ENCODE results near the gene MTMR4.

DNA sequence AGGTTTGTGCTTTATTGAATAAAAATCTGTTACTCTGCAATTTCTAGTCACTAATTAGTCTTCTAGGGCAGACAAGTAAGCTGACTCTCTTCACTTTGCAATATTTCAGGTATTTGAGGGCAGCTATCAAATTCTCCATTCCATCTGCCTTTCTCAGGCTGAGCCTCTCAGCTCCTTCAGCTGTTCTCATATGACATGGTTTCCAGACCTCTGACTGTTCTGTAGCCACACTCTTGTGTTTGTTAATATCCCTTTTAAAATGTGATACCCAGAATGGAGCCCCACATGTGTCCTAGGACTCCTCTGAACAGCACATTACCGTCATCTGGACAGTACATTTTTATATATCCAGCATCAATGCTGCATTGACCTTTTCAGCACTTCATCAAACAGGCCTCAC is 46.1 kb upstream of the MTMR4 start:
- TF ChIP-seq, protein P1, sequence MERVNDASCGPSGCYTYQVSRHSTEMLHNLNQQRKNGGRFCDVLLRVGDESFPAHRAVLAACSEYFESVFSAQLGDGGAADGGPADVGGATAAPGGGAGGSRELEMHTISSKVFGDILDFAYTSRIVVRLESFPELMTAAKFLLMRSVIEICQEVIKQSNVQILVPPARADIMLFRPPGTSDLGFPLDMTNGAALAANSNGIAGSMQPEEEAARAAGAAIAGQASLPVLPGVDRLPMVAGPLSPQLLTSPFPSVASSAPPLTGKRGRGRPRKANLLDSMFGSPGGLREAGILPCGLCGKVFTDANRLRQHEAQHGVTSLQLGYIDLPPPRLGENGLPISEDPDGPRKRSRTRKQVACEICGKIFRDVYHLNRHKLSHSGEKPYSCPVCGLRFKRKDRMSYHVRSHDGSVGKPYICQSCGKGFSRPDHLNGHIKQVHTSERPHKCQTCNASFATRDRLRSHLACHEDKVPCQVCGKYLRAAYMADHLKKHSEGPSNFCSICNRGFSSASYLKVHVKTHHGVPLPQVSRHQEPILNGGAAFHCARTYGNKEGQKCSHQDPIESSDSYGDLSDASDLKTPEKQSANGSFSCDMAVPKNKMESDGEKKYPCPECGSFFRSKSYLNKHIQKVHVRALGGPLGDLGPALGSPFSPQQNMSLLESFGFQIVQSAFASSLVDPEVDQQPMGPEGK (CRISPR knock-in tag; IDR thresholded peaks at IDR 0.05; ENCODE audit: borderline replicate concordance) = no peak
- no peak for TF ChIP-seq TOX (CRISPR knock-in tag; IDR thresholded peaks at IDR 0.05; ENCODE audit: borderline replicate concordance)
- TF ChIP-seq, protein P2, sequence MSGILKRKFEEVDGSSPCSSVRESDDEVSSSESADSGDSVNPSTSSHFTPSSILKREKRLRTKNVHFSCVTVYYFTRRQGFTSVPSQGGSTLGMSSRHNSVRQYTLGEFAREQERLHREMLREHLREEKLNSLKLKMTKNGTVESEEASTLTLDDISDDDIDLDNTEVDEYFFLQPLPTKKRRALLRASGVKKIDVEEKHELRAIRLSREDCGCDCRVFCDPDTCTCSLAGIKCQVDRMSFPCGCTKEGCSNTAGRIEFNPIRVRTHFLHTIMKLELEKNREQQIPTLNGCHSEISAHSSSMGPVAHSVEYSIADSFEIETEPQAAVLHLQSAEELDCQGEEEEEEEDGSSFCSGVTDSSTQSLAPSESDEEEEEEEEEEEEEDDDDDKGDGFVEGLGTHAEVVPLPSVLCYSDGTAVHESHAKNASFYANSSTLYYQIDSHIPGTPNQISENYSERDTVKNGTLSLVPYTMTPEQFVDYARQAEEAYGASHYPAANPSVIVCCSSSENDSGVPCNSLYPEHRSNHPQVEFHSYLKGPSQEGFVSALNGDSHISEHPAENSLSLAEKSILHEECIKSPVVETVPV (CRISPR knock-in tag; IDR thresholded peaks at IDR 0.05) = no peak
- no peak for TF ChIP-seq OSR1 (CRISPR knock-in tag; IDR thresholded peaks at IDR 0.05)
- TF ChIP-seq SNAI2 (CRISPR knock-in tag; IDR thresholded peaks at IDR 0.05) = no peak
- no peak for TF ChIP-seq RARB (CRISPR knock-in tag; IDR thresholded peaks at IDR 0.05)
- TF ChIP-seq, protein P3, sequence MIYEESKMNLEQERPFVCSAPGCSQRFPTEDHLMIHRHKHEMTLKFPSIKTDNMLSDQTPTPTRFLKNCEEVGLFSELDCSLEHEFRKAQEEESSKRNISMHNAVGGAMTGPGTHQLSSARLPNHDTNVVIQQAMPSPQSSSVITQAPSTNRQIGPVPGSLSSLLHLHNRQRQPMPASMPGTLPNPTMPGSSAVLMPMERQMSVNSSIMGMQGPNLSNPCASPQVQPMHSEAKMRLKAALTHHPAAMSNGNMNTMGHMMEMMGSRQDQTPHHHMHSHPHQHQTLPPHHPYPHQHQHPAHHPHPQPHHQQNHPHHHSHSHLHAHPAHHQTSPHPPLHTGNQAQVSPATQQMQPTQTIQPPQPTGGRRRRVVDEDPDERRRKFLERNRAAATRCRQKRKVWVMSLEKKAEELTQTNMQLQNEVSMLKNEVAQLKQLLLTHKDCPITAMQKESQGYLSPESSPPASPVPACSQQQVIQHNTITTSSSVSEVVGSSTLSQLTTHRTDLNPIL (CRISPR knock-in tag; IDR thresholded peaks at IDR 0.05; ENCODE audit: low read depth) = no peak
- TF ChIP-seq ARNTL (CRISPR knock-in tag; IDR thresholded peaks at IDR 0.05; ENCODE audit: borderline replicate concordance, low read depth) = no peak
- TF ChIP-seq ZNF565 (CRISPR knock-in tag; conservative IDR thresholded peaks at IDR 0.05; ENCODE audit: low read depth) = no peak
- TF ChIP-seq ZNF8 (CRISPR knock-in tag; IDR thresholded peaks at IDR 0.05) = no peak
- no peak for TF ChIP-seq ZFP3 (CRISPR knock-in tag; IDR thresholded peaks at IDR 0.05)
